ENCODE data around the gene PGBD2.
"Not testable (repeated sequence)": the region's sequence is repeated elsewhere in the genome, so short reads cannot be mapped to it uniquely, and the experiment has no call there.

Gene PGBD2

GRCh38 chr1:248928122-248928521 is 22.1 kb downstream of the PGBD2 start:
- not testable (repeated sequence) for DNase-seq

- DNase-seq, result not testable (repeated sequence)
These were observed 24.0 kb downstream of the PGBD2 start for GRCh38 chr1:248930037-248930436.

GRCh38 chr1:248938173-248938809 is 32.3 kb downstream of the PGBD2 start:
- not testable (repeated sequence) for DNase-seq

GRCh38 chr1:248944134-248944999 is 38.3 kb downstream of the PGBD2 start:
- not testable (repeated sequence) for DNase-seq

- not testable (repeated sequence) for DNase-seq
These were observed 39.0 kb downstream of the PGBD2 start for GRCh38 chr1:248945000-248945423.

- not testable (repeated sequence) for DNase-seq
These were observed 39.4 kb downstream of the PGBD2 start for GRCh38 chr1:248945453-248945852.

GRCh38 chr1:248945856-248946416 is 39.9 kb downstream of the PGBD2 start:
- DNase-seq, result not testable (repeated sequence)

Data from SW 1271 (cell line).